Right kidney (tissue), 1 donor: ENCODE measurements around the gene ZSWIM1.

ENCODE experiments used
- DNase-seq: peaks from one replicate; pipeline ENCODE4 v3.0.0-alpha.2; 2016

Gene ZSWIM1

GRCh38 chr20:45909336-45909808 is 28.3 kb downstream of the ZSWIM1 start:
- no peak for DNase-seq

- DNase-seq = no peak
Measured at GRCh38 chr20:45909817-45910669, 29.0 kb downstream of the ZSWIM1 start.

DNA sequence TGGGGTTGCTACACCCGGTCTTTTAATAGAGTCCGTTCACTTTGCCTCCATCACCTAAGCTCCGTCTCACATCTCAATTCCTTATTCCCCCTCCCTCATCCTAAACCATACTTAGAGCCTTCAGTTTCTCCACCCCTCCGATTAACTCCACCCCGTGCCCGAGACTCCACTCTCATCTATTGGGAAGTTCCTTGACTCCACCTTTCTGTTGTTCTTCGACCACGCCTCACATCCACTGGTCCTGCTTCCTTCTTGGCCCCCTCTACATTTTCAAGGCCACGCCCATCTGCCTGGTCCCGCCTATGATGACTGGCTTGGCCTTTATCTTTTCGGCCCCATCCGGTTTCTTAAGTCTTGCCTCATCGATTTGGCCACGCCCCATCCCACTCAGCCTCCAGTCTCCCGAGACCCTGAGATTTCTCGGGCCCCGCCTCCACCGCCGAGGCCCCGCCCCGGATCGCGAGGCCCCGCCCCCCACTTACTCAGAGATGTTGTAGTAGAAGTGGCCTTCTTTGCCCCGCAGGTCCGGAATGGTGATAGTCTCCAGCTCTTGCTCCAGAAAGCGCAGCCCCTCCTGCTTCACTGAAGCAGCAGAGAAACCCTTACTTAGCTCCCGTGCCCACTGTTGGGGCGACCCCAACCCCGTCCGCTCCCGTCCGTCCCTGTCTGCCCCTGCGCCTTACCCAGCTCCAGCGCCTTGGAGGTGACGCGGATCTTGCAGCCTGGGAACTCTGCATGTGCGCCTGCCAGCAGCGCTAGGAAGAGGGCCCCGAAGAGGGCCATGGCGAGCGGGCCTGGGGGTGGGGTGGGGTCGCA is 29.9 kb downstream of the ZSWIM1 start:
- peak; percentile 85 for DNase-seq

- DNase-seq = peak; percentile 80
Measured at GRCh38 chr20:45911486-45912343, 30.7 kb downstream of the ZSWIM1 start, which contains the start of gene PLTP. PLTP (minus strand) TSS chr20:45912155; CDS start chr20:45911452, 703 bp downstream.

GRCh38 chr20:45912344-45912682 is 31.3 kb downstream of the ZSWIM1 start:
- DNase-seq = no peak

- DNase-seq = no peak
Measured at GRCh38 chr20:45913116-45913515, 32.1 kb downstream of the ZSWIM1 start.

GRCh38 chr20:45917790-45918141 is 36.7 kb downstream of the ZSWIM1 start:
- no peak for DNase-seq

DNA sequence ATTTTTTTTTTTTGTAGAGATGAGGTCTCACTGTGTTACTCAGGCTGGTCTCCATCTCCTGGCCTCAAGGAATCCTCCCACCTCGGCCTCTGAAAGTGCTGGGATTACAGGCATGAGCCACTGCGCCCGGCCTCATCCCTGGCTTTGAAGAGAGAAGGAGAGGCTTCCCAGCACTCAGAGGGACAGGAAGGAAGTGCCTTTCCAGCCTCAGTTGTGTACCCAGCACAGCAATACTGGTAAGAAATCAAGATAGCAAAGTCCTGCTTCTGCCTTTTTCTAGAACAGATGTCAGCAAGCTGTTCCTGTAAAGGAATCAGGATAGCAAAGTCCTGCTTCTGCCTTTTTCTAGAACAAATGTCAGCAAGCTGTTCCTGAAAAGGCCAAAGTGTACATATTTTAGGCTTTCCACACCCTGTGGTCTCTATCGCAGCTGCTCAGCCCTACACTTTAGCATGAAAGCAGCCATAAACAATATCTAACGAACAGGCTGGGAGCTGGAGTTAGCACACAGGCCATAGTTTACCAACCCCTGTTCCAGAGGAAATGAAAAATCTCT is 37.2 kb downstream of the ZSWIM1 start:
- no peak for DNase-seq

GRCh38 chr20:45918779-45919537 is 37.9 kb downstream of the ZSWIM1 start:
- DNase-seq = no peak

- DNase-seq = peak; percentile 34
Measured at GRCh38 chr20:45919542-45920399, 38.7 kb downstream of the ZSWIM1 start.

DNA sequence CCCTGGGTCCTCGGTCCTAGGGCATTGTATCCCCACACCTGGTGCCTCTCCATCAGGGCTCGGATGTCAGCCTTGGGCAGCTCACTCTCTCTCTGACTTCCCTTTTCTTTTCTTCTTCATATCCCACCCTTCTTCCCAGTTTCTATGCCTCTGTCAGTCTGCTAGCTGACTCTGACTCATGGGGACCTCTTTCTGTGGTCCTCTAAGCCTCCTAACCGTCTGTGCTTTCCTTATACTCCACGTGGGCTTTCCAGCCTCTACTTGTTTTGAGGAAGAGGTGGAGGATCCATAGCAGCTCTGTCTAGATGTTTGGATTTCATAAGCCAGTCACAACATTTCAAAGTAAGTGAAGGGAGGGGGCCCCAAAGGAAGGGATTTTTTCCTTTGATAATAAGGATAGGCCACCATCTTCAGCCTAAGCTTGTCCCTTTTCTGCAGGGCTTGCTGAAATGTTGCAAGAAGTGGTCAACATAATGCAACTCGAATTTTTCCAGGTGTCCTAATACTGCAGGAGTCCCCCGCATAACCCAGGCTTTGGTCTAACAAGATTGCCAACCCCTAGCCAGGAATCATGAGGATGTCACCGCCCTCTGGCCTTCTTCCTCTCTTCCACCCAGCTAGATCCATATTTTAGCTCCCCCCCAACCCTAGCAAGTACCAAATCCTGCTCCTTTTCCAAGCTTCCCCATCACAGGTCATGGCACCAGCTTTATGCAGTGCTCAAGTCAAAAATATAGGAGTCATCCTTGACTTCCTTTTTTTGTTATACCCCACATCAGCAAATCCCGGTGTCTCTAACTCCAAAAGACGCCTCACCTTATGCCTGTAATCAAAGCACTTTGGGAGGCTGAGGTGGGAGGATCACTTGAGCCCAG is 39.7 kb downstream of the ZSWIM1 start:
- no peak for DNase-seq

DNA sequence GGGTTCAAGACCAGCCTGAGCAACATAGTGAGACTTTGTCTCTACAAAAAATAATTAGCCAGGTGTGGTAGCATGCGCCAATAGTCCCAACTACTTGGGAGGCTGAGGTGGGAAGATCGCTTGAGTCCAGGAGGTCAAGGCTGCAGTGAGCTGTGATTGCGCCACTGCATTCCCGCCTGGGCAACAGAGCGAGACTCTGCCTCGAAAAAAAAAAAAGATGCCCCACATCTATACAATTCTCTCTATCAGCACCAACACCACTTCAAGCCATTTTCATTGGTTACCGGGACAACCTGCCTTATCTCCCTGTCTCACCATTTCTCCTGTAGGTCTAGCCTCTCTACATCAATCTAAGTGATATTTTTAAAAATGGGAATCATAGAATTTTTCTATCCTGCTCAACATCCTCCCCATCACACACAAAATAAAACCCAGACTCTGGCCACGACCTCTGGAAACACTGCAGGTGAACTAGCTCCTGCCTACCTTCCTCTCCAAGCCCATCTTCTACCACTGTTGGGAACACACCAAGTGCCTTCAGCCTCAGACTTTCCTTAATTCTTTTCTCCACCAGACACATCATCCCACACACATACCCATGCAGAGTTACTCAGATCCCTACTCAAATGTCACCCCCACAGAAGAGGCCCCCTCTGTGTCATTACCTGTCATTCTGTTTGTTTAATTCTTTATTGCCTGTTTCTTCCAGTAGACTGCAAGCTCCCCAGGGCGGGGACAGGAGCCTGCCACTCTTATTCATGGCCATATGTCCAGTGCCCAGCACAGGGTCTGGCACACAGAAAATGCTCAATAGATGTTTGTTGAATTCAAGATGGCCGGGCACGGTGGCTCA is 40.5 kb downstream of the ZSWIM1 start:
- no peak for DNase-seq

DNA sequence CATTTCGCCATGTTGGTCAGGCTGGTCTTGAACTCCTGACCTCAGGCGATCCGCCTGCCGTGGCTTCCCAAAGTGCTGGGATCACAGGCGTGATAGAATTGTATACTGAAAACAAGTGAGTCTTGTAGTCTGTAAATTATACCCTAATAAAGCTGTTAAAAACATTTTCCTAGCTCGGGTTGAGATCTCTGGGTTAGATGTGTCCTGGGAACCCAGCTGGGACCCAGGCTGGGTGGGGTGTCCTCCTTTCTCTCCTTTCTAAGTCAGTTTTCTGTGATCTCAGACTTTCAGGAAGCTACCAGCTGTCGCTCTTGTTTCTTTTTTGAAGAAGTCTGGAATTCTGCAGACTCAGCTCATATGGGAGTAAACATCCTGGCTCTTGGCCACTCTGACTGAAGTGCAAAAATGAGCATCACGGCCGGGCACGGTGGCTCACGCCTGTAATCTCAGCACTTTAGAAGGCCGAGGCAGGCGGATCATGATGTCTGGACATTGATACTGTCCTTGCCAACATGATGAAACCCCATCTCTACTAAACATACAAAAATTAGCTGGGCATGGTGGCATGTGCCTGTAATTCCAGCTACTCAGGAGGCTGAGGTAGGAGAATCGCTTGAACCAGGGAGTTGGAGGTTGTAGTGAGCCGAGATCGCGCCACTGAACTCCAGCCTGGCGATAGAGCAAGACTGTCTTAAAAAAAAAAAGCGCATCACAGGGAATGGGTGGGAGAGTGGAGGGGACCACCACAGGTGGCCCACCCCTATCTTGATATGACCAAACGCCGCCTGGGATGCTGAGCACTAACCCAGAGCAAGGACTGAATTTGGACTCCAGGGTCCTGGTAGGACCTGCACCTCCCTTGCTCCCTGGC is 43.6 kb downstream of the ZSWIM1 start:
- DNase-seq = peak; percentile 48

DNA sequence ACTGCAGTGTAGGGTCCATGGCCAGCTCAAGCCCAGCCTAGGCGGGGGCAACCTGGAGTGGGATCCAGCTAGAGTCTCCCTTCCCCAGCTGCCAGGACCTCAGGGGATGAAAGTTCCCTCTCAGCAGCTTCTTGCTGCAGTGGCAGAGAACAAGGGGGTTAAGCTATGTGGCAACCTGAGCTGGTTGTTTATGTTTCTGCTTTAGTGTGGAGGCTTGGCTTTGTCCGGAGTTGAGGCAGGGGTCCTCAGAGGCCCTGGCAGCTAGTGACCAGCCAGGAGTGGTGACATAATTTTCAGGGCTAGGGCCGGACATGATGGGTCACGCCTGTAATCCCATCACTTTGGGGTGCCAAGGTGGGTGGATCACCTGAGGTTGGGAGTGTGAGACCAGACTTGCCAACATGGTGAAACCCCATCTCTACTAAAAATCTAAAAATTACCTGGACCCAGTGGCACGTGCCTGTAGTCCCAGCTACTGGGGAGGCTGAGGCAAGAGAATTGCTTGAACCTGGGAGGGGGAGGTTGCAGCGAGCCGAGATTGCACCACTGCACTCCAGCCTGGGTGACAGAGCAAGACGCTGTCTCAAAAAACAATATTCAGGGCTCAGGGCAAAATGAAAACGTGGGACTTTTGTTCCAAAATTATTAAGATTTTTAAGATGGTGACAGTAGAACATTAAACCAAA is 44.9 kb downstream of the ZSWIM1 start:
- no peak for DNase-seq

DNA sequence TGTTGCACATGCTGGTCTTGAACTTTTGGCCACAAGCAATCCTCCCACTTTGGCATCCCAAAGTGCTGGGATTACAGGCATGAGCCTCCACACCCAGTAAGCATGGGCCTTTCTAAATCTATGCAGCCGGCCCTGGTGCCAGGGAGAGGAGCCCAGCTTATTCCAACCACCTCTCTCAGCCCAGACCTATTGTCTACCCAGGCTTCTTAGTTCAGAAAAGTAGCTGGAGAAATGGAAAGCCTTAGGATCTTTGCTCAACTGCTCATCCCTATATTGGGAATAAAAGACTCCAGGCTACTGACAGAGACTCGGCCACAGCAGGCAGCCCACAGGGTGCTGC is 45.7 kb downstream of the ZSWIM1 start:
- DNase-seq = no peak

- DNase-seq = no peak
Measured at GRCh38 chr20:45927071-45927878, 46.2 kb downstream of the ZSWIM1 start.
